ENCODE data around the gene TAP1. TPM values are rescaled to one million over a fixed set of nuclear protein-coding genes. Genes with fewer than 3 reads are reported as not detected.

Gene TAP1
- total and polyA plus RNA-seq, 10 of the 15 experiments (the other 5 are each of a cell fraction or from before 2014, with no cell fraction given) = 33.4 to 249 (median 169) TPM

GRCh38 chr6:32843979-32844838, 9.3 kb downstream of the TAP1 start, which contains the start of gene PSMB8 (continued):
- TF ChIP-seq CUX1 (IDR thresholded peaks at IDR 0.05; ENCODE audit: insufficient replicate concordance, low read depth, low read length) = no peak
- peak; percentile 93 for TF ChIP-seq IRF4 (IDR thresholded peaks at IDR 0.05; ENCODE audit: low read depth, low read length)
- peak; percentile 41; the same call in 1 of the 2 replicates for TF ChIP-seq TARDBP (IDR thresholded peaks at IDR 0.05; ENCODE audit: borderline replicate concordance)
- TF ChIP-seq TCF12 (IDR thresholded peaks at IDR 0.05; ENCODE audit: low read depth, low read length) = 0 out of 2 replicates have a peak, but pooled peaks have one; percentile 21
- TF ChIP-seq CBFB (IDR thresholded peaks at IDR 0.05; ENCODE audit: low read depth) = peak; percentile 64
- no peak for TF ChIP-seq TCF7 (IDR thresholded peaks at IDR 0.05; ENCODE audit: borderline replicate concordance)
- no peak for TF ChIP-seq ZZZ3 (IDR thresholded peaks at IDR 0.05; ENCODE audit: control insufficient read depth, insufficient read length, low read depth)
- TF ChIP-seq CHD4 (IDR thresholded peaks at IDR 0.05) = no peak
- TF ChIP-seq ZNF207 (IDR thresholded peaks at IDR 0.05; ENCODE audit: borderline replicate concordance) = 0 out of 2 replicates have a peak, but pooled peaks have one; percentile 21
- TF ChIP-seq ZBTB40 (IDR thresholded peaks at IDR 0.05; ENCODE audit: borderline replicate concordance) = no peak
- TF ChIP-seq E2F8 (IDR thresholded peaks at IDR 0.05; ENCODE audit: low read depth, partially characterized antibody) = peak; percentile 71
- TF ChIP-seq TCF3 (IDR thresholded peaks at IDR 0.05; ENCODE audit: borderline replicate concordance, insufficient read depth, low read depth, low read length) = peak; percentile 65; the same call in 1 of the 2 replicates
- peak; percentile 78; the same call in 1 of the 2 replicates for TF ChIP-seq DPF2 (IDR thresholded peaks at IDR 0.05)
- no peak for TF ChIP-seq ZNF24 (IDR thresholded peaks at IDR 0.05)
- peak; percentile 85 to 90 for TF ChIP-seq IKZF2 (IDR thresholded peaks at IDR 0.05)
- TF ChIP-seq SMAD1 (IDR thresholded peaks at IDR 0.05; ENCODE audit: low read depth, partially characterized antibody) = peak; percentile 85
- TF ChIP-seq SMARCA5 (IDR thresholded peaks at IDR 0.05) = 0 out of 2 replicates have a peak, but pooled peaks have one; percentile 46
